ENCODE measurements around the gene ADGRL3. TPM values are rescaled to one million over a fixed set of nuclear protein-coding genes. Genes with fewer than 3 reads are reported as not detected.
"Not testable (repeated sequence)": the region's sequence is repeated elsewhere in the genome, so short reads cannot be mapped to it uniquely, and the experiment has no call there.

ADGRL3 gene
- total RNA-seq, 2 experiments from 2014 or later: not detected

GRCh38 chr4:61507091-61507490, 307.0 kb downstream of the ADGRL3 start:
- Histone ChIP-seq H3K36me3 (ENCODE audit: insufficient read depth, low read length) (no peaks in the 10 kb centered on the region), H3K4me3 (ENCODE audit: low read depth, low read length, poor library complexity, severe bottlenecking) (no peak overlapping the region), H4K20me1 (ENCODE audit: insufficient read depth, low read length) (no peaks in the 10 kb centered on the region), H3K79me2 (ENCODE audit: insufficient read depth, low read depth, low read length) (no peaks in the 10 kb centered on the region), H3K4me1 (ENCODE audit: insufficient read depth, low read length, poor library complexity, severe bottlenecking) (no peaks in the 10 kb centered on the region), H3K27ac (ENCODE audit: low read depth, low read length, poor library complexity, severe bottlenecking) (no peak overlapping the region), H2AFZ (ENCODE audit: low read length) (no peak overlapping the region), H3K9me2 (ENCODE audit: insufficient read depth, low read length) (no peaks in the 10 kb centered on the region), H3K4me2 (ENCODE audit: low read length) (no peak overlapping the region), H3K9me3 (ENCODE audit: low read length) (0 out of 2 replicates have a peak, but pooled peaks cover 4% of the 10 kb centered on the region)
- ChIA-PET CTCF (ENCODE audit: unreplicated experiment) (no interaction called here), POLR2A (no interaction called here)
- intact Hi-C loops (cut with micrococcal nuclease; ENCODE audit: unreplicated experiment): no loop called here
- no peak for TF ChIP-seq EZH2phosphoT487 (IDR thresholded peaks at IDR 0.05; ENCODE audit: borderline replicate concordance, low read depth, low read length)
- DNase-seq (ENCODE audit: low spot score): no peak
- no TSS peak for BruUV-seq (replicated peaks)

GRCh38 chr4:61509721-61510241, 309.7 kb downstream of the ADGRL3 start:
- H3K27ac ChIP-seq (ENCODE audit: low read depth, low read length, poor library complexity, severe bottlenecking); H3K9me3 ChIP-seq (ENCODE audit: low read length); H3K4me1 ChIP-seq (ENCODE audit: insufficient read depth, low read length, poor library complexity, severe bottlenecking); intact Hi-C loops (cut with micrococcal nuclease; ENCODE audit: unreplicated experiment); H3K9me2 ChIP-seq (ENCODE audit: insufficient read depth, low read length); H3K4me2 ChIP-seq (ENCODE audit: low read length); H3K79me2 ChIP-seq (ENCODE audit: insufficient read depth, low read depth, low read length); POLR2A ChIA-PET; CTCF ChIA-PET (ENCODE audit: unreplicated experiment); H2AFZ ChIP-seq (ENCODE audit: low read length); DNase-seq (ENCODE audit: low spot score); H3K4me3 ChIP-seq (ENCODE audit: low read depth, low read length, poor library complexity, severe bottlenecking); BruUV-seq (replicated peaks); H4K20me1 ChIP-seq (ENCODE audit: insufficient read depth, low read length); H3K36me3 ChIP-seq (ENCODE audit: insufficient read depth, low read length): not testable (repeated sequence)

- no peak overlapping the region for H3K27ac ChIP-seq (ENCODE audit: low read depth, low read length, poor library complexity, severe bottlenecking)
- no peaks in the 10 kb centered on the region for H3K36me3 ChIP-seq (ENCODE audit: insufficient read depth, low read length)
- TF ChIP-seq CTCF (conservative IDR thresholded peaks at IDR 0.05; ENCODE audit: low read length) (no peak), EZH2phosphoT487 (IDR thresholded peaks at IDR 0.05; ENCODE audit: borderline replicate concordance, low read depth, low read length) (no peak)
- no peak overlapping the region for H3K4me3 ChIP-seq (ENCODE audit: low read depth, low read length, poor library complexity, severe bottlenecking)
- DNase-seq (ENCODE audit: low spot score): no peak
- POLR2A ChIA-PET: no interaction called here
- CTCF ChIA-PET (ENCODE audit: unreplicated experiment): no interaction called here
- intact Hi-C loops (cut with micrococcal nuclease; ENCODE audit: unreplicated experiment): no loop called here
- H4K20me1 ChIP-seq (ENCODE audit: insufficient read depth, low read length): no peaks in the 10 kb centered on the region
- no peak overlapping the region for H2AFZ ChIP-seq (ENCODE audit: low read length)
- H3K9me3 ChIP-seq (ENCODE audit: low read length): no peaks in the 10 kb centered on the region
- no peaks in the 10 kb centered on the region for H3K4me1 ChIP-seq (ENCODE audit: insufficient read depth, low read length, poor library complexity, severe bottlenecking)
- H3K79me2 ChIP-seq (ENCODE audit: insufficient read depth, low read depth, low read length): no peaks in the 10 kb centered on the region
- H3K9me2 ChIP-seq (ENCODE audit: insufficient read depth, low read length): no peaks in the 10 kb centered on the region
- no peak overlapping the region for H3K4me2 ChIP-seq (ENCODE audit: low read length)
- no TSS peak for BruUV-seq (replicated peaks)
These were observed 311.8 kb downstream of the ADGRL3 start for GRCh38 chr4:61511716-61512488.

Data from OCI-LY7 (cell line).